Smooth muscle cell (in vitro differentiated cells): Measurements from ENCODE around the gene RPL13. TPM values are rescaled to one million over a fixed set of nuclear protein-coding genes. Genes with fewer than 3 reads are reported as not detected.

ENCODE experiments used
- DNase-seq: peaks from one replicate; lab custom pipeline; 2025; ENCODE audit not compliant: unreplicated experiment; lab: John Stamatoyannopoulos, UW
- H2AFZ ChIP-seq: fragments of 200-600 bp; sonication (generic); 2 replicates; pipeline ENCODE4 v1.6.0; 2016; ENCODE audit warnings: antibody characterized with exemption, low read depth, mild to moderate bottlenecking
- H3F3A ChIP-seq: fragments of 200-600 bp; sonication (generic); 2 replicates; pipeline ENCODE4 v1.6.0; 2017; ENCODE audit warnings: antibody characterized with exemption, low read depth
- H3K27ac ChIP-seq: fragments of 200-600 bp; sonication (generic); 2 replicates; pipeline ENCODE4 v1.5.1; 2016; ENCODE audit warnings: low read depth, mild to moderate bottlenecking
- H3K27me3 ChIP-seq: fragments of 200-600 bp; sonication (generic); 2 replicates; pipeline ENCODE4 v1.6.1; 2016; ENCODE audit warnings: low read depth, mild to moderate bottlenecking
- H3K36me3 ChIP-seq: fragments of 200-600 bp; sonication (generic); 2 replicates; pipeline ENCODE4 v1.5.1; 2016; ENCODE audit warnings: low read depth
- H3K4me1 ChIP-seq: fragments of 200-600 bp; sonication (generic); 2 replicates; pipeline ENCODE4 v1.5.1; 2016; ENCODE audit warnings: low read depth
- H3K4me2 ChIP-seq: fragments of 200-600 bp; sonication (generic); 2 replicates; pipeline ENCODE4 v1.6.0; 2016; ENCODE audit warnings: mild to moderate bottlenecking
- H3K4me3 ChIP-seq: fragments of 200-600 bp; sonication (generic); 2 replicates; pipeline ENCODE4 v1.5.1; 2016; ENCODE audit warnings: mild to moderate bottlenecking
- H3K79me2 ChIP-seq: fragments of 200-600 bp; sonication (generic); 2 replicates; pipeline ENCODE4 v1.6.0; 2016; ENCODE audit warnings: low read depth, mild to moderate bottlenecking
- H3K9ac ChIP-seq: fragments of 200-600 bp; sonication (generic); 2 replicates; pipeline ENCODE4 v1.6.0; 2016; ENCODE audit warnings: low read depth
- H3K9me3 ChIP-seq: fragments of 200-600 bp; sonication (generic); replicated peaks from 2 replicates; pipeline ENCODE4 v1.5.1; 2016; ENCODE audit warnings: low read depth
- H4K20me1 ChIP-seq: fragments of 200-600 bp; sonication (generic); 2 replicates; pipeline ENCODE4 v1.6.0; 2016; ENCODE audit warnings: low read depth
- CTCF ChIP-seq: fragments of 200-600 bp; sonication (generic); IDR thresholded peaks from 2 replicates; pipeline ENCODE4 v1.5.1; 2017; ENCODE audit warnings: borderline replicate concordance, mild to moderate bottlenecking, antibody characterized with exemption; ENCODE audit not compliant: insufficient read depth, poor library complexity, severe bottlenecking
- WGBS: methylation state at CpG from one replicate; pipeline ENCODE4 v1.1.7; 2016; ENCODE audit warnings: low lambda C conversion rate; 5-methylcytosine and 5-hydroxymethylcytosine counted together
- polyA plus RNA-seq: library from polyadenylated mRNA; unstranded; fragments of >200 nt; fragmentation: Nextera tagmentation; extraction: Ambion mirVana; gene quantifications from 2 replicates; pipeline ENCODE4 v1.2.1, GENCODE V29; 2016
- total RNA-seq: library from RNA; depleted of rRNA; stranded (reverse); fragments of >200 nt; gene quantifications from 2 replicates; pipeline ENCODE4 v1.2.3, GENCODE V29; 2014

The RPL13 gene
- total and polyA plus RNA-seq, 2 experiments from 2014 or later, result 1,063 to 3,917 TPM

GRCh38 chr16:89552329-89552728, 8.2 kb upstream of the RPL13 start:
- Histone ChIP-seq H3K4me3 (no peak overlapping the region), H3K9ac (no peak overlapping the region), H3K27ac (no peak overlapping the region), H3K27me3 (no peaks in the 10 kb centered on the region), H3K79me2 (no peaks in the 10 kb centered on the region), H3K9me3 (no peaks in the 10 kb centered on the region), H3K36me3 (no peaks in the 10 kb centered on the region), H3K4me1 (no peaks in the 10 kb centered on the region), H2AFZ (no peak overlapping the region), H4K20me1 (no peaks in the 10 kb centered on the region), H3F3A (no peaks in the 10 kb centered on the region), H3K4me2 (no peak overlapping the region)
- no peak for DNase-seq
- WGBS, result 94% methylated on average over 22 of the region's 22 CpGs
- no peak for TF ChIP-seq CTCF

DNA sequence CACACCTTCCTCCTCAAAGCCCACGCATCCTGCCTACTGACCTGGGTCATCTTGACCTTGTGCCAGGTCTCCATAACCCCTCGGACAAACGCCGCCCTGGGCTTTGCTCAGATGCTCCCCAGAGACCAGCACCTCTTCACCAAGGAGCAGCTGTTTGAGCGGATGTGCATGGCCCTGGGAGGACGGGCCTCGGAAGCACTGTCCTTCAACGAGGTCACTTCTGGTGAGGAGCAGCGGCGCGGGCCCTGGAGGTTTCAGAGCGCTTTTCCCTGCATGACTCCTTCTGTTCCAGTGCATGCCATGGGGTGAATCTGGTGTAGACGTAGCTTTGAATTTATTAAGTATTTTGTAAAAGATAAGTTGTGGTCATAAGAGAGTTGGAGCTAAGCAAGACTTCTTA, 7.6 kb upstream of the RPL13 start:
- no peak for DNase-seq

DNA sequence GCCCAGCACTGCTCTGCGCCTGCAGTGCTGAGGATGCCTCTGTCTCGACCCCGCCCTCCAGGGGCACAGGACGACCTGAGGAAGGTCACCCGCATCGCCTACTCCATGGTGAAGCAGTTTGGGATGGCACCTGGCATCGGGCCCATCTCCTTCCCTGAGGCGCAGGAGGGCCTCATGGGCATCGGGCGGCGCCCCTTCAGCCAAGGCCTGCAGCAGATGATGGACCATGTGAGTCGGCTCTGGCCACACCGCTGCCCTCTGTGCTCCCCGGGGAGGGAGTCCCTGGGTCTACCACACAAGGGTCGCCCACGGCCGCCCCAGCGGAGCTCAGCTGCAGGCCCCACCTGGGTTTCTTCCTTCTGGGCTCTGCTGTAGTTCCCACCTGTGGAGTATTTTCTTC, 6.7 kb upstream of the RPL13 start:
- Histone ChIP-seq H3K36me3 (no peaks in the 10 kb centered on the region), H3K4me1 (no peaks in the 10 kb centered on the region), H3F3A (peaks cover 8% of the 10 kb centered on the region), H2AFZ (no peak overlapping the region), H3K9me3 (no peaks in the 10 kb centered on the region), H3K4me2 (no peak overlapping the region), H3K27me3 (no peaks in the 10 kb centered on the region), H3K9ac (no peak overlapping the region), H3K4me3 (no peak overlapping the region), H3K27ac (no peak overlapping the region), H4K20me1 (no peaks in the 10 kb centered on the region), H3K79me2 (no peaks in the 10 kb centered on the region)
- TF ChIP-seq CTCF, result no peak
- WGBS, result 95% methylated on average over 18 of the region's 18 CpGs
- no peak for DNase-seq

More for the DNA sequence above, 7.6 kb upstream of the RPL13 start:
- Histone ChIP-seq H3K4me2 (no peak overlapping the region), H3K4me3 (no peak overlapping the region), H3K9me3 (no peaks in the 10 kb centered on the region), H2AFZ (no peak overlapping the region), H3K27me3 (no peaks in the 10 kb centered on the region), H3K79me2 (no peaks in the 10 kb centered on the region), H3K36me3 (no peaks in the 10 kb centered on the region), H3F3A (peaks cover 5% of the 10 kb centered on the region), H3K27ac (no peak overlapping the region), H4K20me1 (no peaks in the 10 kb centered on the region), H3K9ac (no peak overlapping the region), H3K4me1 (no peaks in the 10 kb centered on the region)
- TF ChIP-seq CTCF, result no peak
- 95% methylated on average over 13 of the region's 13 CpGs for WGBS

GRCh38 chr16:89554343-89554742, 6.1 kb upstream of the RPL13 start:
- Histone ChIP-seq H3K9me3 (no peaks in the 10 kb centered on the region), H3F3A (peaks cover 8% of the 10 kb centered on the region), H2AFZ (no peak overlapping the region), H3K4me1 (peaks cover under 1% of the 10 kb centered on the region), H3K4me2 (no peak overlapping the region), H4K20me1 (no peaks in the 10 kb centered on the region), H3K4me3 (no peak overlapping the region), H3K36me3 (no peaks in the 10 kb centered on the region), H3K27me3 (no peaks in the 10 kb centered on the region), H3K79me2 (no peaks in the 10 kb centered on the region), H3K9ac (no peak overlapping the region), H3K27ac (no peak overlapping the region)
- no peak for TF ChIP-seq CTCF
- no peak for DNase-seq
- 97% methylated on average over 12 of the region's 12 CpGs for WGBS
